Activated naive CD4-positive, alpha-beta T cell (primary cell): ENCODE measurements around the gene RNF2.
"Not testable (repeated sequence)": the region's sequence is repeated elsewhere in the genome, so short reads cannot be mapped to it uniquely, and the experiment has no call there.

Experiments used
- DNase-seq, 4 experiments: peaks; one replicate each; lab custom pipeline; 2025; lab: John Stamatoyannopoulos, UW

RNF2 gene

DNA sequence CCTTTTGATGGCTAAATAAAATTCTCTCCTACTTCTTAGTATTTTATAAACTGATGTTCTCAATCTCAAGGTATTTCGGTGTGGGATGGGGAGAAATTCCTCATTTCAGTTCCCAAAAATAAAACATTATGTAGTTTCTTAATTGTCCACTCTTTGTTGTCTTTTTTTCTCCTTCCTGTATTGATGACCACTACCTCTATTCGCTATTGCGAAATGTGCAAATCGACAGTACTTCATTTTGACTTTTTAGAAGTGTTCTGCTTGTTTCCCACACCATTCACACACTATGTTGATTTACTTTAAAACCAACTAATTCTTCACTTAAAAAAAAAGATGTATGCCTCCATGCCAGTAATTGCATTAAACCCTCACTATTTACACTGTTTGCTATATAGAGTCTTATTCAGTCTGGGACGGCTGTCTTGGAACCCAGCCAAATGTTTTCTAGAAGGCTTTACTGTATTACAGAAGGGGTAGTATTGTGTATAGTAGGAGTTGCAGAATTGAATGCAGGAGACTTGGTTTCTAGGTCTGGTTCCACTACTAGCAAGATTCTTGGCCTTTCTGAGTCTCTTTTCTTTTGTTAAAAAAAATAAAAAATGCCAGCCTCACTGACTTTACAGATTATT lies 5.6 kb downstream of the RNF2 start:
- DNase-seq, result no peak

DNA sequence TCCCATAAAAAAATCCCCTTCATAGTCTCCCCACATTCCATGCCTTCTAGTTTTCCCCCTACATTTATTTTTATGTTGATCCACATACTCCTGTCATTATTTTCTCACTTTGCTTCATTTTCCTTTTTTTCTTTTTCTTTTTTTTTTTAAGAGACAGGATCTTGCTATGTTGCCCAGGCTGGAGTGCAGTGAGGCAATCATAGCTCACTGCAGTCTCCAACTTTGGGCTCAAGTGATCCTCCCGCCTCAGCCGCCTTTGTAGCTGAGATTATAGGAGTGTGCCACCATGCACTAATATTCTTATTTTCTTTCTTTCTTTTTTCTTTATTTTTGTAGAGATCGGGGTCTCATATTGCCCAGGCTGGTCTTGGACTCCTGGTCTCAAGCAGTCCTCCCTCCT lies 7.8 kb downstream of the RNF2 start:
- DNase-seq, result no peak

DNA sequence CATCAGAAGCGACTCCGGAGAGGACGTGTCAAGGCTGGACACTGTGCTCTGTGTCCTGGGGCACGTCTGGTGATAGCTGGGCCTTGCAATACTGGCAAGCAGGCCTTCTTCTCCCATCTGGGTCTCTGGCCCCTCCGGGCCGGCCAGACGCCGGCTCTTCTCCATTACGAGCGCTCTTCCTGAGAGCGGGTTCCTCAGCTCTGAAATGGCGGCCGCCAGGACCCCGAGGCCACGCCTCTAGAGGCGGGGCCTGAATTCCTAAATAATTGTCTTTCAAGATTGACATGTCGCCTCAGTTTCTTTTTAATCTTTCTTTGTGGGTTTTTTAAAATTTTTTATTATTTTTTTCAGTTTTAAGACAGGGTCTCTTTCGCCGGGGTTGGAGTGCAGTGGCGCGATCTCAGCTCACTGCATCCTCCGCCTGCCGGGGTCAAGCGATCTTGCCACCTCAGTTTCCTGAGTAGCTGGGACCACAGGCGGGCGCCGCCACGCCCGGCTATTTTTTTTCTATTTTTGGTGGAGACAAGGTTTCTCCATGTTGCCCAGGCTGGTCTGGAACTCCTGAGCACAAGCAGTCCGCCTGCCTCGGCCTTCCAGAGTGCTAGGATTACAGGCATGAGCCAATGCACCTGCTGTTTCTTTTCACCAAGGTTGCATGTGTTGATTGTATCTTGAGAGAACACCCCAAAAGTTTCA lies 9.2 kb downstream of the RNF2 start:
- DNase-seq, result no peak

DNA sequence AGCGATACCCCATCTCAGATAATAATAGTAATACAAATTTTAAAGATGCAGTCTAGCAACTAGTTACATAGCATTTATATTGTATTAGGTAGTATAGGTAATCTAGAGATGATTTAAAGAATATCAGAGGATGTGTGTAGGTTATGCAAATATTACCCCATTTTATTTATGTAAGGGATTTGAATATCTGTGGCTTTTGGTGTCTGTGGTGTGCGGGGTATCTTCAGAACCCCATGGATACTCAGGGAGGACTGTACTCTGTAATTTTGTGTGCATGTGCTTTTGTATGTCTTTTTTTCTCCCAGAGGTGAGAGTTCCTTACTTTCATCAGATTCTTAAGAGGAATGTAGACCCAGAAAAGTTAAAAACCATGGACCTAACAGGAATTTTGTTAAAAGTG lies 12.8 kb downstream of the RNF2 start:
- DNase-seq, result no peak

DNA sequence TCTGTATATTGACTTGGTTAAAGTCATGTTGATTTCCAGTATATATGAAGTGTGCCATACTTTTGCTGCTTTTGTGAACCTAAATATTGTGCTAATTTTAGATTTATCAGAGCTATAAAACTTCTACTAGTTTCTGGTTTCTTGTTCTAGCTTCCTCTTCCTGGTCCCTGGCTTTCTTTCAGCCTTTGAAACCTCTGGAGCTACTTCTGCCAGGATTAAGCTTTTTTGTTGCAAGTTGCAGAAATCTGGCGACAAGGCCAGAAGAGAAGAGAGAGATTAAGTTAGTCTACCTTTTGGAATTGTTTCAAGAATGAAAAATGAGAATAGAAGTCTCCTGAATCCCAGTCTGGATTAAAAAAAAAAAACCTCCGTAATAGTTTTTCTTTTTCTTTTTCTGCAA lies 13.5 kb downstream of the RNF2 start:
- no peak for DNase-seq

DNA sequence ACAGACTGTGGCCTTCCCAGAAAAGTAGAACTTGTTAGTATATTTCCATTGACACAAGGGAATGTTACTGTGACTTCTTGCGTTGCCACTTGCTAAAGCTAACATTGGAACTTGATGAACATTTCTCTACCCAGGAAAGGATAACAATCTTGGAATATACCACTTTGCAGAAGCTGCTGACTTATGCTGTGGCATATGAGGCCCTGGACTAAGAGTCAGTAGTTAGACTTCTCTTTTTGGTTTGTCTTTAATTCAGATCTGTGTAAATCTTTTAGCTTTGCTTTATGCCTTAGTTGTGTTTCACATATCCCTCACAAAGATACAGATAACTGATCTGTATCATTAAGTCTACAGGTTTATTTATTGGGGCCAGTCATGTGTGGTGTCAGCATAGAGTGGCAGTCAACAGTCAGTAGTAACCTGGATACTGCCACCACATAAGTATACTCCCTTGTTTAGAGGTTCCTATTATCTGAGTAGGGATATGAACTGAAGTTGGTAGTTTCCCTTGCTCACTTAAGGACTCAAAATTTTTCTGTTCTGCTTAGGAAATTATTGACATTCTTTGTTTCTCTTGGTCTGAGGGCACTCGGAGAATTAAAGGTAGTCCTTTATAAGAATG lies 14.7 kb downstream of the RNF2 start:
- no peak for DNase-seq

DNA sequence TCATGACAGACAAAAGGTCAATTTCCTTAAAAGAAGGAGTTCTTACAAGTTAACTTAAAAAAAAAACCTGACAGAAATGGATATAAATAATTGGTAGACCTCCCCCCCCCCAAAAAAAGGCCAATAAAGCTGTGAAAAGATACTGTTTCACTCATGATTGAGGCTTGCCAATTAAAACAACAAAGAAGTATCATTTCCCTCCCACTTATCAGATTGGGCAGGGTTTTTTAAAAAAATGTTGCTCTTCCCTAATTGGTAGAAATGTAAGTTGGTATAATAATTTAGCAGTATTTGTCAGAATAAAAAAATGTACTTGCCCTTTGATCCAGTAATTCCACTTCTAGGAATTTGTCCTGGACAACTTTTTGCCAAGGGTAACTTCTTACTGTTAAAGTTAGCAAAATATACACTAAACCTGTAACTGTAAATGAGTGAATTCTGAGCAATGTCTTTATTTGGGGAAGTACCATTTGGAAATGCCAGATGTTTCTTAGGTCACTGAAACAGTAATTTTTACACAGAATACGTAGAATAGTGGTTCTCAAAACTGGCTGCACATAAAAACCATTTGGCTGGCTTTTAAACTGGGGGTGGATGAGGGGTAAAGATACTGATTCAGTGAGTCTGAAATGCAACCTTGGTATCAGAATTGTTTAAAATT lies 17.5 kb downstream of the RNF2 start:
- no peak for DNase-seq

DNA sequence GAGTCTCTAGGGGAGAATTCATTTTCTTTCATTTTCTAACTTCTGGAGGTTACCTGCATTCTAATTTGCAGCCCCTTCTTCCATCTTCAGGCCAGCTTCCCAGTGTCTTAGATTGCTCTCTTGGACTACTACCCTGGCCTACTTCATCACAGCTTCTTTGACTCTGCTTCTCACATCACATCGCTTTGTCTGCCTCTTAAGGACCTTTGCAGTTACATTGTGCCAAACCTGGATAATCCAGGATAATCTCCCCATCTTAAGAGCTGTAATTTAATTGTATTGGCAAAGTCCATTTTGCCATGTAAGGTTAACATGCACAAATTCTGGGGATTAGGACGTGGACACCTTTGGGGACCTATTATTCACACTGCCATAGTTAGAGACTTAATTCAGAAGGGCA lies 18.4 kb downstream of the RNF2 start:
- DNase-seq, result no peak

DNA sequence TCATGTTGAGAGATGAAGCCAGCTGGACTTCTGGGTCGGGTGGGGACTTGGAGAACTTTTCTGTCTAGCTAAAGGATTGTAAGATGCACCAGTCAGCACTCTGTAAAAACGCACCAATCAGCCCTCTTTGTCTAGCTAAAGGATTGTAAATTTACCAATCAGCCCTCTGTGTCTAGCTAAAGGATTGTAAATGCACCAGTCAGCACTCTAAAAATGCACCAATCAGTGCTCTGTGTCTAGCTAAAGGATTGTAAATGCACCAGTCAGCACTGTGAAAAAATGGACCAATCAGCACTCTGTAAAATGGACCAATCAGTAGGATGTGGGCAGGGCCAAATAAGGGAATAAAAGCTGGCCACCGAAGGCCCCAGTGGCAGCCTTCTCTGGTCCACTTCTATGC lies 19.6 kb downstream of the RNF2 start:
- not testable (repeated sequence) for DNase-seq

DNA sequence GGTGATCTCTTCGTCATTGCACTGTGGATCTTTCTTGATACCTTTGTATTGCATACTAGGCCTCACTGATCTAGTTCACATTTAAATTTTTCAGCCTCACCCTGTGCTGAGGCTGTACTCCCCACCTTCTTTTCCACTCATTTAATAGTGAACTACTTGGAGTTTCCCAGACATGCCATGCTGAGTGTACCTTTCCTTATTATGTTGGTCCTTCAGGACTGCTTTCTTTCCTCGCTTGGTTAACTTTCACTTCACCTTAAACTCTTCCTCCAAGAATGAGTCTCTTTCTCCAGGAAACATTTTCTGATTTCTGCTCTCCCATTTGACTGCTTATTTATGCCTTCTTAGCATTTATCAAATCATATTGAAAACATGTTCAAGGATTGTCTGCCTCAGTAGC lies 20.8 kb downstream of the RNF2 start:
- DNase-seq, result no peak

DNA sequence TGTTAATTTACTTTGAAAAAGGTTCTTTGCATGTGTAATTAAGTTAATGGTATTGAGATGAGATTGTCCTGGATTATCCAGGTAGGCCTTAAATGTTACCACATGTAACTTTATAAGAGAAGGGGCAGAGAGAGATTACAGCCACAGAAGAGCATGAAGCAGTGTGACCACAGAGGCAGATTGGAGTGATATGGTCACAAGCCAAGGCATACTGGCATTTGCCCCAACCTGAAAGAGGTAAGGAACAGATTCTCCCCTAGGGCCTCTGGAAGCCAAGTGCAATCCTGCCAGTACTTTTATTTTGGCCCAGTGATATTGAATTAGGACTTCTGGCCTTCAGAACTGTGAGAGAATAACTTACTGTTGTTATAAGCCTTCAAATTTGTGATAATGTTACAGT lies 23.0 kb downstream of the RNF2 start:
- DNase-seq, result no peak

DNA sequence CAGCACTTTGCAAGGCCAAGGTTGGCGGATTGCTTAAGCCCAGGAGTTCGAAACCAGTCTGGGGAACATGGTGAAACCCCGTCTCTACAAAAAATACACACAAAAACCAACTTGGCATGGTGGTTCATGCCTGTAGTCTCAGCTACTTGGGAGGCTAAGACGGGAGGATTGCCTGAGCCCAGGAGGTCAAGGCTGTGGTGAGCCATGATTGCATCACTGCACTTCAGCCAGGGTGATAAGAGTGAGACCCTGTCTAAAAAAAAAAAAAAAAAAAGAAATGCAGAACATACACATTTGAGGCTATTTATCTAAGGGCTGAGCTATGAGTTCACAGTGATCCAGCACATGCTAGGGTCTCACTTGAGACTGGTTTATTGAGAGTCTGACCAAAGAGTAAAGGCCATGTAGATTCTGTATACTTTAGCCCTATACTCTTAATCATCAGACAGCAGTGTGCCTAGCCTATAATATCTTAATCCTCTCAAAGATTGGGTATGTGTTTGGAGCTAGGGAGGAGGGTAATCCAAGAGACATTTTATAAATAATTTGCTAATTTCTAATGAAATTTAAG lies 23.9 kb downstream of the RNF2 start:
- DNase-seq, result no peak

DNA sequence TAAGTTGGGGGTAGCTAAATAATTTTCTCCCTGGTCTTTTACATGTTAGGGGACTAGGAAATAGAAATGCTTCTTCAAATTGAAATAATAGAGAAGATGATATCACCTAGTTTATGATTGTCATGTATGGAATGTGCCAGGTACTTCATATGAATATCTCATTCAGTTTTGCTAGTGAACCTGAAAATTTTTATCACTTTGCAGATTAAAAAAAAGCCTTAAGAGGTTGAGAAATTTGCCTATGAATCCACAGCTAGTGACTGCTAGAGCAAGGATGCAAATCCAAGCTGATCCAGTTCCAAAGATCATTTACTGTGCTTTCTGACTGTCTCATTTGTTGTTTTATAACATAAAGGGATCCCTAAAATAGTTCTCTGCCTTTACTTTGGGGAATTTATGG lies 24.7 kb downstream of the RNF2 start:
- no peak for DNase-seq

DNA sequence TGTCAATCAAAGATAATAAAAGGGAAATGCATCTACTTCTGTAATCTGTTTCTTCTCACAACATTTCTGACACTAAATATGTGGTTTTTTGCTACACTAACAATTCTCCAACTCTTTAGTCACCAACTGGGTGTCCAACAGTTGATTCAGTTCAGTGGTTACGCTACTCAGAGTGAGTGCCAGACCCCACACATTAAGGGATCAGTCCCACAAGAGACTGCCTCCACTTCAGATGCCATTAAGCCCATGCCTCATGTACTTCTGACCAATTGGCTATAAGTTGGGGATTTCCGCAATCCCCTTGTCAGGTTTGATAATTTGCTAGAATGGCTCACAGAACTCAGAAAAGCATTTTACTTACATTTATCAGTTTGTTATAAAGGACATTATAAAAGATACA lies 28.4 kb downstream of the RNF2 start:
- no peak for DNase-seq

DNA sequence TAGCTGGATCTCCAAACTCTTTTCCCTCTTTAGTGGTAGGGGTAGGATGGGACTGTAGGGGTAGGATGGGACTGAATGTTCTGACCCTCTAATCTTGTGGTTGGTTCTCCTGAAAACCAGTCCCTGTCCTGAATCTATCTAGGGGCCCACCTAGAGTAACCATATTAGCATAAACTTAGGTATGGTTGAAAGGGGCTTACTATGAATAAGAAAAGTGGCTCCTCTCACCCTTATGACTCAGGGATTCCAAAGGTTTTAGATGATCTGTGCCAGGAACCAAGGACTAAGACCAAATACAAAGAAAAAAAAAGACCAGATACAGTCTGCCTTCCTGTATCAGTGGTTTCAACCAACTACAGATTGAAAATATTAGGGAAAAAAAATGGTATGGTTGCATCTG lies 28.9 kb downstream of the RNF2 start:
- DNase-seq, result no peak

DNA sequence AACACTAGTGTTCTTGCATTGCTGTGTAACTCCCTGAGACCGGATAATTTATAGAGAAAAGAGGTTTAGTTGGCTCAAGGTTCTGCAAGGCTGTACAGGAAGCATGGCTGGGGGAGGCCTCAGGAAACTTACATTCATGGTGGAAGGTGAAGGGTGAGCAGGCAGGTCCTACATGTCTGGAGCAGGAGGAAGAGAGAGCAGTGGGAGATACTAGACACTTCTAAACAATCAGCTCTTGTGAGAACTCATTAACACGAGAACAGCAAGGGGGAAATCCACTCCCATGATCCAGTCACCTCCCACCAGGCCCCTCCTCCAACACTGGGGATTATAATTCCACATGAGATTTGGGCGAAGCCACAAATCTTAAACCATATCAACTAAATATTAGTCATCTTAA lies 30.1 kb downstream of the RNF2 start:
- no peak for DNase-seq

DNA sequence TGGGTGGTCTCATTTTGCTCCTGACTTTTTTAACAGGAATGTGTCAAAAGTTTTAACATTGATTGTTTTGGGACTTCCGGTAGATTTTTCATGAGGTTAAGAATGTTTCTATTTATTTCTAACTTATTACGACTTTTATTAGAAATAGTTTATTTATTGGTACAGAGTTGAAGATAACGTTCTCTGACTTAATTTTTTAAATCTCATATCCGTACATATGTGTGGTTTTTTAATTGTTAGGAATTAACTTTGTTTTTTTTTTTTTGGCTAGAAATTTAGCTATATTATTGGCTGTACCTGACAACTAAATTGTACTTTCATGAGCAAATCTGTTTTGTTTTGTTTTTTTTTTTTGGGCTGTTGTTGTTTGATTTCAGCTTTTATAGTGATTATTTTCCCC lies 32.0 kb downstream of the RNF2 start:
- no peak for DNase-seq

DNA sequence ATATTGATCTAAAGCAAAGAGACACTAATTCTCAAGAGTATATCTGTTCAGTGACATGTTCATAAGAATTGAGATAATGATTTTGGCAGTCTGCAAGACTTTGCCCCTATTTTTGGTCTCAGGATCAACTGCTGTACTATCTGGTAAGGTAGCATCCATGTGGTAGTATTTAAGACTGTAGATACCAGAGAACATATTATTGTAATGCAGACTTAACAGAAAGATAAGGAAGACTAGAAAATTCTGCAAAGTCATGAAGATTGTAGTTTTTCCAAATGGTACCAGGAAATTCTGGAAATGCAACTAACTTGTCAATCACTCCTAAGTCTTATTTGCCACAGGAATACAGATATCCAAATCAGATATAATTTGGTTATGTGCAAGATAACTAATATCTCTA lies 35.1 kb downstream of the RNF2 start:
- DNase-seq, result no peak

DNA sequence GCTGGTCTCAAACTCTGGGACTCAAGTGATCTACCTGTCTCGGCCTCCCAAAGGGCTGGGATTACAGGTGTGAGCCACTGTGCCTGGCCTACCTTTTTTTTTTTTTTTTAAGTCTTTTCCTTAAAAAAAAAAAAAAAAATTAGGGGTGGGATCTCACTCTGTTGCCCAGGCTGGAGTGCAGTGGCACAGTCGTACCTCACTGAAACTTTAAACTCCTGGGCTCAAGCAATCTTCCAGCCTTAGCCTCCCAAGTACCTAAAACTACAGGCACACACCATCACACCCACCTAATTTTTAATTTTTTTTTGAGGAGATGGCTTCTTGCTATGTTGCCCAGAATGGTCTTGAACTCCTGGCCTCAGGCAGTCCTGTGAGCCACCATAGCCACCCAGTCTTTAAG lies 38.5 kb downstream of the RNF2 start:
- DNase-seq, result no peak

DNA sequence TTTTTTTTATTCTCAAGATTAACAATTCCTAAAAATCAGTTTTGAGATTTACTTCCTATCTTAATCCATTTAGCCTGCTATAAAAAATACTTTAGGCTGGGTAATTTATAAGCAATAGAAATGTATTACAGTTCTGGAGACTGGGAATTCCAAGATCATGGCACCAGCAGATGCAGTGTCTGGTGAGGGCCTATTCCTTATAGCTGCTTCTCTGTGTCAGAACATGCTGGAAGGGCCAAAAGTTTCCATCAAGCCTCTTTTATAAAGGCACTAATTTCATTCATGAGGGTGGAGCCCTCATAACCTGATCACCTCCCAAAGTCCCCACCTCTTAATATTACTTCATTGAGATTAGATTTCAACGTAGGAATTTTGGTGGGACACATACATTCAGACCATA lies 41.7 kb downstream of the RNF2 start:
- no peak for DNase-seq

DNA sequence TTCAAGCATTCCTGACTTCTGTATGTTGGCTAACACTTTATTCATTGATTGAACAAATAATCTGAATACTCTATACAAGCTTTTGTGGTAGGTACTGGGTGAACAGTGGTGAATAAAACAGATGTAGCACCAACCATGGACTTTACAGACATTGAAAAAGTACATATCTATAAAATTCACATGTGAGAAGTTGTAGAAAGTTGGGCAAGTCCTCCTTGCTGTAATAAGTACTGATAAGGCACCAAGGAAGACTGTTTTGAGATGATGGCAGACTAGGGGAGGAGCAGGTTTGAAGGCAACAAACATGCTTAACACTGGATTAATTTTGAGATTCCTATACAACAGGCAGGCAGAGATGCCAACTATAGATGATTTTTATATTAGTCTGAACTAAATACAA lies 42.4 kb downstream of the RNF2 start:
- no peak for DNase-seq

DNA sequence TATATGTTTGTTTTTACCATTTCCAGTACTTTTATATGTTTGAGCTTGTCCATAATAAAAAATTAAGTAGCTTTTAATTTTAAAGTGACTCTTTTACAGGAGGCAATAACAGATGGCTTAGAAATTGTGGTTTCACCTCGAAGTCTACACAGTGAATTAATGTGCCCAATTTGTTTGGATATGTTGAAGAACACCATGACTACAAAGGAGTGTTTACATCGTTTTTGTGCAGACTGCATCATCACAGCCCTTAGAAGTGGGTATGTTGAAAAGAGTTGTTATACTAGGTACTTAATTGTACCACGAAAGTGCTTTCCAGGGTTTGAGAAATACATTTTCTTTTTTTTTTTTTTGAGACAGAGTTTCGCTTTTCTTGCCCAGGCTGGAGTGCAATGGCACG lies 46.1 kb downstream of the RNF2 start:
- DNase-seq, result no peak

DNA sequence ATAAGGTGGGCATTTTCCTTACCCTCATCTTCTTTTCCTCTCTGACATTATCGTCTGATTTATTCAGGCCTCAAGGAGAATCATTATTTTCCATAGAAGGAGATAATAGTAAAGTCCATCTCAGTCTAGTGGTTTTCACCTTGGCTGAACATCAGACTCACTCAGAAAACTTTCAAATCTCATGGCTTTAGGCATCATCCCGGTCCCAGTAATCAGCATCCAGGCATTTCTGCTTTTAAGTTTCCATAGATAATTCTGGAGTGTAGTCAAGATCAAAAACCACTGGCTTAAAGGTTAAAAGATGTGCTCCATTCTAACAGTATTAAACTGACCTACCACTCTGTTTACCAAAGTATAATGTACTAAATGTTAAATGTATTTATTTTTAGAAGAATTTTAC lies 49.4 kb downstream of the RNF2 start:
- no peak for DNase-seq
